Fibroblast of lung (primary cell): Measurements from ENCODE around the gene LIPK.

ENCODE experiments used
- EZH2 ChIP-seq: IDR thresholded peaks from 2 replicates; pipeline ENCODE4 v1.5.1; 2012; ENCODE audit warnings: low read length, control low read depth, mild to moderate bottlenecking; ENCODE audit errors: missing control alignments
- TF ChIP-seq, protein P1 (sequence below), 2 donors: IDR thresholded peaks in 1 of 2; conservative IDR thresholded peaks in 1 of 2; 1 replicate in 1 of 2; 2 replicates in 1 of 2; pipeline ENCODE4 v1.5.1; 2011 to 2012; ENCODE audit warnings: low read length in 2 of 2, control low read depth in 1 of 2, inconsistent platforms in 1 of 2, low read depth in 1 of 2, mild to moderate bottlenecking in 1 of 2

GRCh38 chr10:88670497-88670896 is 35.6 kb upstream of the LIPK start:
- TF ChIP-seq, protein P1, sequence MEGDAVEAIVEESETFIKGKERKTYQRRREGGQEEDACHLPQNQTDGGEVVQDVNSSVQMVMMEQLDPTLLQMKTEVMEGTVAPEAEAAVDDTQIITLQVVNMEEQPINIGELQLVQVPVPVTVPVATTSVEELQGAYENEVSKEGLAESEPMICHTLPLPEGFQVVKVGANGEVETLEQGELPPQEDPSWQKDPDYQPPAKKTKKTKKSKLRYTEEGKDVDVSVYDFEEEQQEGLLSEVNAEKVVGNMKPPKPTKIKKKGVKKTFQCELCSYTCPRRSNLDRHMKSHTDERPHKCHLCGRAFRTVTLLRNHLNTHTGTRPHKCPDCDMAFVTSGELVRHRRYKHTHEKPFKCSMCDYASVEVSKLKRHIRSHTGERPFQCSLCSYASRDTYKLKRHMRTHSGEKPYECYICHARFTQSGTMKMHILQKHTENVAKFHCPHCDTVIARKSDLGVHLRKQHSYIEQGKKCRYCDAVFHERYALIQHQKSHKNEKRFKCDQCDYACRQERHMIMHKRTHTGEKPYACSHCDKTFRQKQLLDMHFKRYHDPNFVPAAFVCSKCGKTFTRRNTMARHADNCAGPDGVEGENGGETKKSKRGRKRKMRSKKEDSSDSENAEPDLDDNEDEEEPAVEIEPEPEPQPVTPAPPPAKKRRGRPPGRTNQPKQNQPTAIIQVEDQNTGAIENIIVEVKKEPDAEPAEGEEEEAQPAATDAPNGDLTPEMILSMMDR (conservative IDR thresholded peaks at IDR 0.05 in 1 of 2, IDR thresholded peaks at IDR 0.05 in 1 of 2; ENCODE audit: low read depth in 1 of 2, low read length in 2 of 2): no peak
- no peak for TF ChIP-seq EZH2
